Measurements from ENCODE around the gene GADD45G. TPM values are rescaled to one million over a fixed set of nuclear protein-coding genes. Genes with fewer than 3 reads are reported as not detected.
A peak's percentile ranks its signal among the peaks of the same experiment; 100 is the strongest.

Gene GADD45G
- total and polyA plus RNA-seq, 4 donors, result 5.5 to 106 (median 43.3) TPM

- no peaks in the 10 kb centered on the region for H3K27me3 ChIP-seq (ENCODE audit: control insufficient read depth in 4 of 4, insufficient read depth in 4 of 4, low read length in 3 of 4)
- H3K4me1 ChIP-seq (ENCODE audit: control insufficient read depth in 4 of 4, insufficient read depth in 4 of 4, low read length in 3 of 4), result peaks cover 0 to 37% (median 20%) of the 10 kb centered on the region in 4 donors
- peak overlapping the region; percentile 63 to 83 for H3K27ac ChIP-seq (ENCODE audit: low read depth in 1 of 2, low read length in 2 of 2)
- peak; percentile 92 for DNase-seq (ENCODE audit: low spot score)
- H3K9me3 ChIP-seq (ENCODE audit: control insufficient read depth in 4 of 4, low read length in 3 of 4), result no peaks in the 10 kb centered on the region
- TF ChIP-seq HNF4G (IDR thresholded peaks at IDR 0.05) (no peak), GABPA (IDR thresholded peaks at IDR 0.05 in 1 of 2, conservative IDR thresholded peaks at IDR 0.05 in 1 of 2) (no peak), FOXA2 (IDR thresholded peaks at IDR 0.05) (no peak), ZBTB33 (IDR thresholded peaks at IDR 0.05) (no peak), HNF4A (conservative IDR thresholded peaks at IDR 0.05) (peak; percentile 32 to 40), RAD21 (IDR thresholded peaks at IDR 0.05) (peak; percentile 98), YY1 (IDR thresholded peaks at IDR 0.05) (peak; percentile 30), REST (IDR thresholded peaks at IDR 0.05) (no peak), ATF3 (IDR thresholded peaks at IDR 0.05) (no peak), CTCF (IDR thresholded peaks at IDR 0.05; ENCODE audit: low read depth, low read length, missing input control) (peak; percentile 86), TAF1 (conservative IDR thresholded peaks at IDR 0.05) (no peak), RXRA (IDR thresholded peaks at IDR 0.05) (peak; percentile 22 to 34), JUND (IDR thresholded peaks at IDR 0.05) (peak in 1 of 2 donors; percentile 18)
- peak overlapping the region in 1 of 2 donors; percentile 40 for H3K9ac ChIP-seq (ENCODE audit: low read depth in 1 of 2, low read length in 2 of 2)
- WGBS, result 4% methylated on average over 28 of the region's 28 CpGs
- H3K4me3 ChIP-seq (ENCODE audit: low read depth in 1 of 3, low read length in 3 of 3), result peak overlapping the region; percentile 47 to 79 (median 57)
- H3K36me3 ChIP-seq (ENCODE audit: control insufficient read depth in 4 of 4, insufficient read depth in 3 of 4, low read depth in 1 of 4, low read length in 3 of 4), result no peaks in the 10 kb centered on the region
Observed at GRCh38 chr9:89602978-89603766, 1.6 kb upstream of the GADD45G start.
